ENCODE data around the gene DCAF12. TPM values are rescaled to one million over a fixed set of nuclear protein-coding genes. Genes with fewer than 3 reads are reported as not detected.
"Not testable (repeated sequence)": the region's sequence is repeated elsewhere in the genome, so short reads cannot be mapped to it uniquely, and the experiment has no call there.

Gene DCAF12
- total RNA-seq, 6 donors from 2014 or later = 17.8 to 41.0 (median 34.0) TPM

GRCh38 chr9:34139477-34140146, 13.1 kb upstream of the DCAF12 start:
- Histone ChIP-seq H3K9me3 (no peaks in the 10 kb centered on the region), H3K36me3 (no peaks in the 10 kb centered on the region), H3K27me3 (no peaks in the 10 kb centered on the region), H3K4me1 (peaks cover 0 to 6% (median 1%) of the 10 kb centered on the region in 4 donors), H3K4me3 (no peak overlapping the region), H3K27ac (no peak overlapping the region)
- peak; percentile 59 to 86 for ATAC-seq (ENCODE audit: low FRiP score in 2 of 2)
- DNase-seq = peak in 1 of 2 donors; percentile 62
- 69 to 72% methylated on average over 5 of the region's 5 CpGs for WGBS, 2 donors
- TF ChIP-seq POLR2AphosphoS5 (IDR thresholded peaks at IDR 0.05) (peak in 1 of 2 donors; percentile 8), CTCF (IDR thresholded peaks at IDR 0.05) (peak in 1 of 6 experiments; percentile 5), POLR2A (IDR thresholded peaks at IDR 0.05) (no peak), EP300 (IDR thresholded peaks at IDR 0.05) (no peak)

GRCh38 chr9:34138644-34139043, 12.1 kb upstream of the DCAF12 start:
- not testable (repeated sequence) for ATAC-seq (ENCODE audit: low FRiP score in 2 of 2); H3K4me3 ChIP-seq; H3K4me1 ChIP-seq; H3K36me3 ChIP-seq; DNase-seq; H3K27me3 ChIP-seq; H3K9me3 ChIP-seq; H3K27ac ChIP-seq
- 81 to 91% methylated on average over 1 of the region's 1 CpG for WGBS, 2 donors

GRCh38 chr9:34134521-34134920, 8.0 kb upstream of the DCAF12 start:
- WGBS, 2 donors = 94 to 95% methylated on average over 30 of the region's 30 CpGs
- peak in 1 of 2 donors; percentile 71 for DNase-seq

GRCh38 chr9:34133436-34133949, 7.0 kb upstream of the DCAF12 start:
- DNase-seq (peak in 1 of 2 donors; percentile 55), ATAC-seq (ENCODE audit: low FRiP score in 2 of 2) (no peak)
- Histone ChIP-seq H3K4me3 (no peak overlapping the region), H3K27ac (no peak overlapping the region), H3K36me3 (no peaks in the 10 kb centered on the region), H3K9me3 (no peaks in the 10 kb centered on the region), H3K4me1 (no peaks in the 10 kb centered on the region), H3K27me3 (no peaks in the 10 kb centered on the region)
- 91 to 96% methylated on average over 9 to 14 of the region's 16 CpGs for WGBS, 2 donors
- TF ChIP-seq EP300 (IDR thresholded peaks at IDR 0.05) (no peak), POLR2A (IDR thresholded peaks at IDR 0.05) (no peak), POLR2AphosphoS5 (IDR thresholded peaks at IDR 0.05) (no peak), CTCF (IDR thresholded peaks at IDR 0.05) (no peak)

More at GRCh38 chr9:34134521-34134920, 8.0 kb upstream of the DCAF12 start:
- TF ChIP-seq CTCF (IDR thresholded peaks at IDR 0.05) = no peak
- TF ChIP-seq EP300 (IDR thresholded peaks at IDR 0.05) = no peak
- TF ChIP-seq POLR2AphosphoS5 (IDR thresholded peaks at IDR 0.05) = no peak
- no peak for TF ChIP-seq POLR2A (IDR thresholded peaks at IDR 0.05)
- H3K9me3 ChIP-seq = no peaks in the 10 kb centered on the region
- ATAC-seq (ENCODE audit: low FRiP score in 2 of 2) = no peak
- no peaks in the 10 kb centered on the region for H3K36me3 ChIP-seq
- peaks cover 0 to 4% (median 1%) of the 10 kb centered on the region in 4 donors for H3K4me1 ChIP-seq
- H3K27ac ChIP-seq = no peak overlapping the region
- H3K4me3 ChIP-seq = no peak overlapping the region
- no peaks in the 10 kb centered on the region for H3K27me3 ChIP-seq

GRCh38 chr9:34131571-34131970, 5.1 kb upstream of the DCAF12 start:
- 92 to 94% methylated on average over 7 of the region's 7 CpGs for WGBS, 2 donors

More at GRCh38 chr9:34131571-34131970, 5.1 kb upstream of the DCAF12 start:
- Histone ChIP-seq H3K4me1 (peaks cover 0 to 7% (median 5%) of the 10 kb centered on the region in 4 donors), H3K27ac (no peak overlapping the region), H3K9me3 (no peaks in the 10 kb centered on the region), H3K4me3 (no peak overlapping the region), H3K27me3 (no peaks in the 10 kb centered on the region), H3K36me3 (no peaks in the 10 kb centered on the region)
- ATAC-seq (ENCODE audit: low FRiP score in 2 of 2) (no peak), DNase-seq (no peak)
- no peak for TF ChIP-seq POLR2AphosphoS5 (IDR thresholded peaks at IDR 0.05)
- no peak for TF ChIP-seq CTCF (IDR thresholded peaks at IDR 0.05)
- TF ChIP-seq POLR2A (IDR thresholded peaks at IDR 0.05) = no peak
- no peak for TF ChIP-seq EP300 (IDR thresholded peaks at IDR 0.05)
